OCI-LY1 (cell line): ENCODE measurements around the gene EOMES.

ENCODE experiments used
- H2AFZ ChIP-seq: fragments of 200-600 bp; sonication (generic), shearing (Covaris generic); 2 replicates; pipeline ENCODE4 v1.6.0; 2014; ENCODE audit warnings: antibody characterized with exemption, mild to moderate bottlenecking, low read length
- H3F3A ChIP-seq: fragments of 200-600 bp; sonication (generic), shearing (Covaris generic); 2 replicates; pipeline ENCODE4 v1.6.0; 2014; ENCODE audit warnings: mild to moderate bottlenecking, antibody characterized with exemption, low read length, moderate library complexity; ENCODE audit not compliant: insufficient read depth
- H3K27ac ChIP-seq: fragments of 200-600 bp; sonication (generic); 2 replicates; pipeline ENCODE4 v1.5.1; 2014; ENCODE audit warnings: low read length, mixed run types, mild to moderate bottlenecking, low read depth; ENCODE audit not compliant: poor library complexity, severe bottlenecking
- H3K27me3 ChIP-seq: fragments of 200-600 bp; sonication (generic); 2 replicates; pipeline ENCODE4 v1.6.0; 2014; ENCODE audit warnings: antibody characterized with exemption, mild to moderate bottlenecking, low read length, moderate library complexity; ENCODE audit not compliant: insufficient read depth
- H3K36me3 ChIP-seq: fragments of 200-600 bp; sonication (generic); 2 replicates; pipeline ENCODE4 v1.6.1; 2014; ENCODE audit warnings: mild to moderate bottlenecking, antibody characterized with exemption, low read length, moderate library complexity, mixed read lengths; ENCODE audit not compliant: insufficient read depth
- H3K4me1 ChIP-seq: fragments of 200-600 bp; sonication (generic); 2 replicates; pipeline ENCODE4 v1.5.1; 2014; ENCODE audit warnings: mild to moderate bottlenecking, low read length, moderate library complexity; ENCODE audit not compliant: insufficient read depth, severe bottlenecking
- H3K4me2 ChIP-seq: fragments of 200-600 bp; sonication (generic), shearing (Covaris generic); 2 replicates; pipeline ENCODE4 v1.6.1; 2014; ENCODE audit warnings: low read length
- H3K4me3 ChIP-seq: fragments of 200-600 bp; sonication (generic); 2 replicates; pipeline ENCODE4 v1.5.1; 2014; ENCODE audit warnings: low read length, low read depth, mild to moderate bottlenecking, mixed read lengths; ENCODE audit not compliant: poor library complexity, severe bottlenecking
- H3K79me2 ChIP-seq: fragments of 200-600 bp; shearing (Covaris generic); 2 replicates; pipeline ENCODE4 v1.6.1; 2016; ENCODE audit warnings: mixed run types, low read length, mixed read lengths; ENCODE audit not compliant: insufficient read depth
- H3K9ac ChIP-seq: fragments of 200-600 bp; sonication (generic), shearing (Covaris generic); 2 replicates; pipeline ENCODE4 v1.6.1; 2014; ENCODE audit warnings: mild to moderate bottlenecking, low read length, mixed read lengths
- H3K9me2 ChIP-seq: fragments of 200-600 bp; sonication (generic), shearing (Covaris generic); 2 replicates; pipeline ENCODE4 v1.6.1; 2014; ENCODE audit warnings: low read depth, mild to moderate bottlenecking, low read length, mixed read lengths
- H3K9me3 ChIP-seq: fragments of 200-600 bp; shearing (Covaris generic); 2 replicates; pipeline ENCODE4 v1.6.1; 2014; ENCODE audit warnings: low read length, mixed read lengths
- H4K20me1 ChIP-seq: fragments of 200-600 bp; sonication (generic), shearing (Covaris generic); 2 replicates; pipeline ENCODE4 v1.6.0; 2016; ENCODE audit warnings: mild to moderate bottlenecking, low read length; ENCODE audit not compliant: insufficient read depth
- EZH2 ChIP-seq: fragments of 200-600 bp; sonication (generic), shearing (Covaris generic); IDR thresholded peaks from 2 replicates; pipeline ENCODE4 v1.8.0; 2017; ENCODE audit warnings: borderline replicate concordance, mixed run types, mild to moderate bottlenecking, antibody characterized with exemption, low read length, moderate library complexity, mixed read lengths
- TF ChIP-seq, protein P1 (sequence below): fragments of 200-600 bp; sonication (generic), shearing (Covaris generic); IDR thresholded peaks from 2 replicates; pipeline ENCODE4 v1.5.1; 2017; ENCODE audit warnings: mild to moderate bottlenecking, antibody characterized with exemption, low read length, moderate library complexity, mixed read lengths

Gene EOMES

DNA sequence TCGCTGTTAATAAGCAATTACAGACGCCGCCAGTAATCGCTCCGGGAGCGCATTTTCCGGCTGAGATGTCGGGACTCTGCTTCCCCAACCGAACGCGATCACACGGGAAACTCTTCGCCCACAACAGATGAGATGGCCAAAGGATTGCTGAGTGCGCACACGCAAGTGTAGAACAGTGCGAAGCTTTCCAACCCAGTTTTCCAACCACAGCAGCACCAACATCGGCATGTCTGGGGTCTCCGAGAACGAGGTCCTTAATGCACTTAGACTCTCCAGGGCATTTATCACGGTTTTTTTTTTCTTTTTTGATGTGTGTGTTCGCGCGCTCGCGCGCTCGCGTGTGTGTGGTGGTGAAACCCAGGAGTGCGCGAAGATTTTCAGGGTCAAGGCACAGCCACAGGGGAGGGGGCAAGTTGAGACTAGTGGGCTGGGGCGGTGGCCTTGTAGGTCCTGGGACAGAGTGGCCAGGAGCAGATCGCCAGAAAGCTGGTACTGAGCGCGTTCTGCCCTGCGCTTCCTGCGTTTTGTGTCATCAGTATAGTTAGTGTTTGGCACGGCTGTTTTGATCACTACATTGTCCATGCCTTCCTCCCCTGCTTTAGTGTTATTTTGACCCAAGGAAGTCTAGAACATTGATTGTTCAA is 1.8 kb upstream of the EOMES start:
- H3K27ac ChIP-seq, result no peak overlapping the region
- H3K4me2 ChIP-seq, result no peak overlapping the region
- H2AFZ ChIP-seq, result no peak overlapping the region
- no peaks in the 10 kb centered on the region for H3K27me3 ChIP-seq
- H3K9me3 ChIP-seq, result no peaks in the 10 kb centered on the region
- no peaks in the 10 kb centered on the region for H3K79me2 ChIP-seq
- H3K36me3 ChIP-seq, result no peaks in the 10 kb centered on the region
- no peak overlapping the region for H3K9ac ChIP-seq
- no peaks in the 10 kb centered on the region for H3K4me1 ChIP-seq
- H3F3A ChIP-seq, result no peaks in the 10 kb centered on the region
- no peaks in the 10 kb centered on the region for H4K20me1 ChIP-seq
- no peaks in the 10 kb centered on the region for H3K9me2 ChIP-seq
- no peak overlapping the region for H3K4me3 ChIP-seq
- TF ChIP-seq, protein P1, sequence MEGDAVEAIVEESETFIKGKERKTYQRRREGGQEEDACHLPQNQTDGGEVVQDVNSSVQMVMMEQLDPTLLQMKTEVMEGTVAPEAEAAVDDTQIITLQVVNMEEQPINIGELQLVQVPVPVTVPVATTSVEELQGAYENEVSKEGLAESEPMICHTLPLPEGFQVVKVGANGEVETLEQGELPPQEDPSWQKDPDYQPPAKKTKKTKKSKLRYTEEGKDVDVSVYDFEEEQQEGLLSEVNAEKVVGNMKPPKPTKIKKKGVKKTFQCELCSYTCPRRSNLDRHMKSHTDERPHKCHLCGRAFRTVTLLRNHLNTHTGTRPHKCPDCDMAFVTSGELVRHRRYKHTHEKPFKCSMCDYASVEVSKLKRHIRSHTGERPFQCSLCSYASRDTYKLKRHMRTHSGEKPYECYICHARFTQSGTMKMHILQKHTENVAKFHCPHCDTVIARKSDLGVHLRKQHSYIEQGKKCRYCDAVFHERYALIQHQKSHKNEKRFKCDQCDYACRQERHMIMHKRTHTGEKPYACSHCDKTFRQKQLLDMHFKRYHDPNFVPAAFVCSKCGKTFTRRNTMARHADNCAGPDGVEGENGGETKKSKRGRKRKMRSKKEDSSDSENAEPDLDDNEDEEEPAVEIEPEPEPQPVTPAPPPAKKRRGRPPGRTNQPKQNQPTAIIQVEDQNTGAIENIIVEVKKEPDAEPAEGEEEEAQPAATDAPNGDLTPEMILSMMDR, result no peak
- TF ChIP-seq EZH2, result no peak

DNA sequence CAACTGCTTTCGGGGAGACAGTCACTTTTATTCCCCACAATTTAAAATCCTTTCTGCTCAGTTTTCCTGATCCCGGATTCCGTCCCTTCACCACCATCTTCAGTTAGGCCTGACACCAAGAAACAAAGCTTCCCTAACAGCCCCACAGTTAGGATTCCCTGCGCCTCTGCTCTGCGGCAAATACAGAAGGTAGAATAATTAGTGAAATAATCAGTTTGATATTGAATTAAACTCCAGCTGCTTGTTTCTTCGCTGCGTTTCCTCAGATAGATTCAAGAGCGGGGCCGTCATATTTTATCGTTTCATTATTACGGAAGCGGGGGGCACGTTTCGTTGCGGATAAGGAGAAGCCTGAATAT is 1.3 kb upstream of the EOMES start:
- no peaks in the 10 kb centered on the region for H3K27me3 ChIP-seq
- H3K27ac ChIP-seq, result no peak overlapping the region
- no peak overlapping the region for H3K4me3 ChIP-seq
- H3K4me1 ChIP-seq, result no peaks in the 10 kb centered on the region
- no peaks in the 10 kb centered on the region for H4K20me1 ChIP-seq
- no peak overlapping the region for H2AFZ ChIP-seq
- TF ChIP-seq EZH2, result no peak
- TF ChIP-seq, protein P1, result no peak
- no peaks in the 10 kb centered on the region for H3K9me3 ChIP-seq
- H3K9me2 ChIP-seq, result no peaks in the 10 kb centered on the region
- H3K36me3 ChIP-seq, result no peaks in the 10 kb centered on the region
- H3K79me2 ChIP-seq, result no peaks in the 10 kb centered on the region
- no peak overlapping the region for H3K4me2 ChIP-seq
- no peak overlapping the region for H3K9ac ChIP-seq
- H3F3A ChIP-seq, result no peaks in the 10 kb centered on the region

DNA sequence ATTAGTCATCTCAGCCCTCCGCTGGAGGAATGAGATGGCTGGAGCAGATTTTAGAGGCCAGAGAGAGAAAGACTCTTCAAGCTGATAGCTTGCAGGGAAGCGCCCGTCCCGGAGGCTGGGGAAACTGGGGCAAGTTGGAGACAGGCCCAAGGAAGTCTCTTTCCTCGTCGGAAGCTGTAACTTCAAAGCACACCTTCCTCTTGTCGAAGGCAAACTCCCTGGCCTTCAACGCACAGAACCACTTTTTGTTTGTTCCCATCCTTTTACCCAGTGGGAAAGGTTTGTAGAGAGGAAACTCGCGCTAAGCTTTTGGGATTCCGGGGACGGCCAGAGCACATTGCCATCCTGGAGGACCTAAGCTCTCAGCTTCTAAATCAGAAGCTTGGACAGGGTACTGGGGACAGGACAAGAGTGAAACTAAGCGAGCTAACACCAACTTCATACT is 900 bp upstream of the EOMES start:
- H3F3A ChIP-seq, result no peaks in the 10 kb centered on the region
- H3K4me3 ChIP-seq, result no peak overlapping the region
- no peaks in the 10 kb centered on the region for H4K20me1 ChIP-seq
- no peak overlapping the region for H3K27ac ChIP-seq
- no peaks in the 10 kb centered on the region for H3K4me1 ChIP-seq
- no peaks in the 10 kb centered on the region for H3K79me2 ChIP-seq
- H3K36me3 ChIP-seq, result no peaks in the 10 kb centered on the region
- TF ChIP-seq, protein P1, result no peak
- TF ChIP-seq EZH2, result no peak
- no peaks in the 10 kb centered on the region for H3K27me3 ChIP-seq
- H2AFZ ChIP-seq, result no peak overlapping the region
- no peak overlapping the region for H3K9ac ChIP-seq
- H3K9me2 ChIP-seq, result no peaks in the 10 kb centered on the region
- H3K4me2 ChIP-seq, result no peak overlapping the region
- no peaks in the 10 kb centered on the region for H3K9me3 ChIP-seq
